ENCODE measurements around the gene RD3L. TPM values are rescaled to one million over a fixed set of nuclear protein-coding genes. Genes with fewer than 3 reads are reported as not detected.

The RD3L gene
- total RNA-seq, 4 donors from 2014 or later = not detected

DNA sequence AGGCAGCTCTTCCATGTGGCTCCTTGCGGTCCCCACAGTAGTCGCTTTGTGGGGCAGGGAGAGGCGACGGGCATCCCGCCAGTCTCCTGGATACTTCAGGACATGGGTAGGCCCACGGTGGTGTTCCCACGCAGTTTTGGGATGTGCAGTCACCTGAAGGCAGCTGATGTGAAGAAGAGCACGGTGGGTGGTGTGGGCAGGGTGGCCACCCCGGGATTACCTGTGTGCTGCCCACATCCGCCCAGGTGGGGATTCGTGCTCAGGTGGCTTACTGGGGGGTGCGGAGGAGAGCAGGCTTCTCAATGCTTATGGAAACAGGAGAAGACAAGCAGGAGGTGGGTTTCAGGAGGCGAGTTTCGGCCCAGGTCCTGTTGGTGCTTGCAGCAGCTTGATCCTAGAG is 42.5 kb downstream of the RD3L start:
- TF ChIP-seq POLR2A (IDR thresholded peaks at IDR 0.05) = no peak
- TF ChIP-seq, protein P1, sequence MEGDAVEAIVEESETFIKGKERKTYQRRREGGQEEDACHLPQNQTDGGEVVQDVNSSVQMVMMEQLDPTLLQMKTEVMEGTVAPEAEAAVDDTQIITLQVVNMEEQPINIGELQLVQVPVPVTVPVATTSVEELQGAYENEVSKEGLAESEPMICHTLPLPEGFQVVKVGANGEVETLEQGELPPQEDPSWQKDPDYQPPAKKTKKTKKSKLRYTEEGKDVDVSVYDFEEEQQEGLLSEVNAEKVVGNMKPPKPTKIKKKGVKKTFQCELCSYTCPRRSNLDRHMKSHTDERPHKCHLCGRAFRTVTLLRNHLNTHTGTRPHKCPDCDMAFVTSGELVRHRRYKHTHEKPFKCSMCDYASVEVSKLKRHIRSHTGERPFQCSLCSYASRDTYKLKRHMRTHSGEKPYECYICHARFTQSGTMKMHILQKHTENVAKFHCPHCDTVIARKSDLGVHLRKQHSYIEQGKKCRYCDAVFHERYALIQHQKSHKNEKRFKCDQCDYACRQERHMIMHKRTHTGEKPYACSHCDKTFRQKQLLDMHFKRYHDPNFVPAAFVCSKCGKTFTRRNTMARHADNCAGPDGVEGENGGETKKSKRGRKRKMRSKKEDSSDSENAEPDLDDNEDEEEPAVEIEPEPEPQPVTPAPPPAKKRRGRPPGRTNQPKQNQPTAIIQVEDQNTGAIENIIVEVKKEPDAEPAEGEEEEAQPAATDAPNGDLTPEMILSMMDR (IDR thresholded peaks at IDR 0.05) = no peak
- TF ChIP-seq EP300 (IDR thresholded peaks at IDR 0.05) = no peak
- Histone ChIP-seq H3K4me1 (no peaks in the 10 kb centered on the region), H3K36me3 (no peaks in the 10 kb centered on the region), H3K9me3 (no peaks in the 10 kb centered on the region), H3K27me3 (no peaks in the 10 kb centered on the region), H3K27ac (no peak overlapping the region), H3K4me3 (no peak overlapping the region)
- 89 to 96% methylated on average over 8 to 14 of the region's 14 CpGs for WGBS, 2 donors
- no peak for DNase-seq (ENCODE audit: low spot score in 2 of 2)

DNA sequence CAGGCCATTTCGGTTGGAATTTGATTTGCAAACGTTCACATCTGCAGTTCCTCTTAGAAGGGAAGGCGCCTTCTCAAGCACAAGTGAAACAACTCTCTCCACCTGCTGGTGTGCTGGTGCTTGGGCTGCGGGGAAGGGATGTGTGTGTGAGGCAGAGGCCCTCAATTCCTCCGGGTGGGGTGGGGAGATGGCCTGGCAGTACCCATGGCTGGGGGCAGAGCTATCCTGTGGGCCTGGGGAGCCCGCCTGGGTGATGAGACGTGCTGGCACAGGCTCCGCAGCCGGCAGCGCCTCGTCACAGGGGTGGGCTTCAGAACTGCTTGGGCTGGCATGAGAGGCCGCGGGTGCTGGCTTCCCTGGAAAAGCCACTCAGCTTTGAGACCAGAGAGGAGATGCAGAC is 43.0 kb downstream of the RD3L start:
- 68 to 70% methylated on average over 13 of the region's 13 CpGs for WGBS, 2 donors
- no peaks in the 10 kb centered on the region for H3K4me1 ChIP-seq
- H3K27me3 ChIP-seq = no peaks in the 10 kb centered on the region
- H3K9me3 ChIP-seq = no peaks in the 10 kb centered on the region
- no peak for TF ChIP-seq EP300 (IDR thresholded peaks at IDR 0.05)
- TF ChIP-seq, protein P1 (IDR thresholded peaks at IDR 0.05) = no peak
- no peak overlapping the region for H3K4me3 ChIP-seq
- H3K36me3 ChIP-seq = no peaks in the 10 kb centered on the region
- no peak overlapping the region for H3K27ac ChIP-seq
- no peak for DNase-seq (ENCODE audit: low spot score in 2 of 2)

DNA sequence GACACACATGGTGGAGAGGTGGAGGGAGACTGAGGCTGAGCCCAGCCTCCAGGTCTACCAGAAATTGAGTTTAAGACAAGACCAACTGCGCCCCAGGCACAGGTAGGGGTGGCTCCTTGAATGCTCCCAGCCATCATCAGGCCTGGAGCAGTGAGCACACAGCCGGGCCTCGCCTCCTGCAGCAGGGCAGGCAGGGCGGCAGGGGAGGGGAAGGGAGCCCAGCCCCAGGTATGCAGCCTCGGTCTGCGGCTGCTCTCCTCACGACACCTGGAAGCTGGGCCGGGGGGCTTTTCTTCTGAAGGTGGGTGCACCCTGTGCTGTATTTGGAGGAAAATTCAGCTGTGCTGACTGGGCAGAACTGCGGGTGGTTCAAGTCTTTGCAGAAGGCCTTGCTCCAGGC is 43.6 kb downstream of the RD3L start:
- H3K36me3 ChIP-seq = no peaks in the 10 kb centered on the region
- no peak overlapping the region for H3K27ac ChIP-seq
- H3K4me3 ChIP-seq = no peak overlapping the region
- H3K27me3 ChIP-seq = no peaks in the 10 kb centered on the region
- TF ChIP-seq POLR2A (IDR thresholded peaks at IDR 0.05) (no peak), EP300 (IDR thresholded peaks at IDR 0.05) (no peak)
- TF ChIP-seq, protein P1 (IDR thresholded peaks at IDR 0.05) = no peak
- 78 to 83% methylated on average over 8 to 9 of the region's 9 CpGs for WGBS, 2 donors
- no peak for DNase-seq (ENCODE audit: low spot score in 2 of 2)
- no peaks in the 10 kb centered on the region for H3K4me1 ChIP-seq
- H3K9me3 ChIP-seq = no peaks in the 10 kb centered on the region

DNA sequence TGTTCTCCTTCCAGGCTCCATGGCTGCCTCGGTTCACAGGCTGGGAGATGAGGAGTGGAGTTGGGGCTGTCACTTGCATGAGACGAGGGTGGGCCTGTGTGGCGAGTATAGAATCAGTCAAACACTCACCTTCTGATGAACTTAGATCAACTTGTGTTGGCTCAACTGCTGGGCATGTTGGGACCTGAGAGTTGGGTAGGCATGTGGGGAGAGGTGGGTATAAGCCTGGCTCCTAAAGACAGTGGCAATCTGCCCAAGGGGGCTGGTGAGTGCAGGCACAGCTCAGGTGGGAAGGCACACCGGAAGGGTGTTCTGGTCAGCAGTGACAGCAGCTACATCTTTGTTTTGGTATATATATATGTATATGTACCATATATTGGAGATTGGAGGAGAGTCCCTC is 44.1 kb downstream of the RD3L start:
- H3K4me3 ChIP-seq = no peak overlapping the region
- H3K27me3 ChIP-seq = no peaks in the 10 kb centered on the region
- H3K9me3 ChIP-seq = no peaks in the 10 kb centered on the region
- WGBS, 2 donors = 88 to 98% methylated on average over 4 of the region's 4 CpGs
- no peak overlapping the region for H3K27ac ChIP-seq
- H3K36me3 ChIP-seq = no peaks in the 10 kb centered on the region
- TF ChIP-seq EP300 (IDR thresholded peaks at IDR 0.05) = no peak
- TF ChIP-seq, protein P1 (IDR thresholded peaks at IDR 0.05) = no peak
- no peak for TF ChIP-seq POLR2A (IDR thresholded peaks at IDR 0.05)
- DNase-seq (ENCODE audit: low spot score in 2 of 2) = no peak
- H3K4me1 ChIP-seq = no peaks in the 10 kb centered on the region

DNA sequence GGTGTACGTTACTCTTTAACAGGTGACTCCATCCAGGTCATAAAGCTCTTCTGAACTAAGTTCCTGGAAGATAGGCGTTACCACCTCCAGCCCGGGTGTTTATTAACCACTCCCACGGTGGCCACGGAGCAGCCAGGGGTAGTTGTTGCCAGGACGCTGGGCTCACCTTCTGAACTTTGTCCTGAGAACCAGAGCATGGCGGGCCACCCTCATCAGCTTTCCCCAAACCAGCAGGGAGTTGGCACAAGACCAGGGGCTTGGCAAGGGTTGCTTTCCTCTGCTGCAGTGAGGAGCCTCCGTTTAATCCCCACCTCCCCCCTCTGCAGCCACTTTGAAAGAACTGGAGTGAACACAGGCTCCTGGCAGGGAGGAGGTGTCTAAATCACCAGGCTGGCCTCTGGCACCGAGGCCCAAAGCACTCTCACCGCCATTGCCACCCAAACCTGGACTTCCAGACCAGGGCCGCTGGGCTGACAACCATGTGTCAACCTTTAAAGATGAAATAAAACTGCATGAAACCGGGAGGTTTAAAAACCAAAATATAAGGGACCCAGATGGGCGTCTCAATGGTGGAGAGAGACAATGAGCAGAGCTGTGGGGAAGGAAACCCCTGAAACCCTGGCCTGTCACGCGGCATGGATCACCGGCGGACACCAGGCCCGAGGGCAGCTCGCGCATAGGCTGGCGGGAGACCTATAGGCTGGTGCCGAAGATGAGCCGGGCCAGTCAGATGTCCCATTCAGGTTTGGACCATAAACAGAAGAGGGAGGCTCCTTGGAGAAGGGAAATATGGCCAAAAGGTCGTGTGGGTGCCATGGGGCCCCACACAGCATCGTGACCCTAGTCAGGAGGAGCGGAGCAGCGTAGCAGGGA is 45.0 kb downstream of the RD3L start:
- H3K27me3 ChIP-seq = no peaks in the 10 kb centered on the region
- no peaks in the 10 kb centered on the region for H3K36me3 ChIP-seq
- H3K27ac ChIP-seq = no peak overlapping the region
- no peaks in the 10 kb centered on the region for H3K4me1 ChIP-seq
- no peak for TF ChIP-seq POLR2A (IDR thresholded peaks at IDR 0.05)
- TF ChIP-seq EP300 (IDR thresholded peaks at IDR 0.05) = no peak
- TF ChIP-seq, protein P1 (IDR thresholded peaks at IDR 0.05) = no peak
- no peak overlapping the region for H3K4me3 ChIP-seq
- no peak for DNase-seq (ENCODE audit: low spot score in 2 of 2)
- 83 to 85% methylated on average over 24 to 27 of the region's 27 CpGs for WGBS, 2 donors
- H3K9me3 ChIP-seq = no peaks in the 10 kb centered on the region

Measured in tibial nerve (tissue), 4 donors.